Endothelial cell of umbilical vein (primary cell): ENCODE results near the gene SGMS2. TPM values are rescaled to one million over a fixed set of nuclear protein-coding genes. Genes with fewer than 3 reads are reported as not detected.
A peak's percentile ranks its signal among the peaks of the same experiment; 100 is the strongest.

Experiments
- BruUV-seq: library from RNA; stranded (reverse); fragments of 400-500 nt; replicated peaks from 2 replicates; lab custom pipeline; 2021; lab: Mats Ljungman, UMichigan
- CTCF ChIA-PET: fragments of 300-600, 350-600 bp; sonication (Branson Sonifier 250); formaldehyde crosslinking; loops from one replicate; lab custom pipeline; 2021; ENCODE audit warnings: antibody characterized with exemption, inconsistent platforms; lab: Charles Lee
- POLR2A ChIA-PET: fragments of 300-600, 350-600 bp; sonication (Branson Sonifier 250); formaldehyde crosslinking; loops from one replicate; lab custom pipeline; 2021; ENCODE audit warnings: antibody characterized with exemption, inconsistent platforms; lab: Charles Lee
- DNase-seq: peaks from one replicate; pipeline ENCODE4 v3.0.0-alpha.2; 2011; ENCODE audit warnings: low read depth, low spot score
- FAIRE-seq: peaks from 2 replicates; lab custom pipeline; 2011; peaks lifted over from hg19 to GRCh38; lab: Jason Lieb, UNC
- H2AFZ ChIP-seq: 2 replicates; pipeline ENCODE4 v1.6.0; 2012; ENCODE audit warnings: low read depth, low read length, control low read depth, inconsistent platforms
- H3K27ac ChIP-seq: 2 replicates; pipeline ENCODE4 v1.5.1; 2011; ENCODE audit warnings: low read depth, mild to moderate bottlenecking, control low read depth, low read length, moderate library complexity; ENCODE audit not compliant: insufficient read depth
- H3K27me3 ChIP-seq, 2 experiments: 2 replicates each; pipeline versions ENCODE4 v1.6.0 to v1.6.1; 2011; ENCODE audit warnings: low read length in 2 of 2, mixed read lengths in 1 of 2; ENCODE audit not compliant: control insufficient read depth in 2 of 2, insufficient read depth in 2 of 2
- H3K36me3 ChIP-seq, 2 experiments: 2 replicates in 1 of 2; 3 replicates in 1 of 2; pipeline ENCODE4 v1.5.1; 2011; ENCODE audit warnings: low read length in 2 of 2, mild to moderate bottlenecking in 1 of 2, moderate library complexity in 1 of 2; ENCODE audit not compliant: control insufficient read depth in 2 of 2, insufficient read depth in 2 of 2; ENCODE audit errors: extremely low read depth in 1 of 2
- H3K4me1 ChIP-seq: 3 replicates; pipeline ENCODE4 v1.5.1; 2011; ENCODE audit warnings: mild to moderate bottlenecking, low read length; ENCODE audit not compliant: control insufficient read depth, insufficient read depth; ENCODE audit errors: extremely low read depth
- H3K4me2 ChIP-seq: 2 replicates; pipeline ENCODE4 v1.6.1; 2011; ENCODE audit warnings: low read length, control low read depth, mixed read lengths; ENCODE audit not compliant: insufficient read depth
- H3K4me3 ChIP-seq, 3 experiments: fragments of 200-600 bp in 1 of 3; sonication (generic), shearing (Covaris generic) in 1 of 3; replicated peaks in 1 of 3; 2 replicates each; pipeline ENCODE4 v1.5.1; 2011 to 2016; ENCODE audit warnings: control low read depth in 3 of 3, low read length in 3 of 3, mild to moderate bottlenecking in 2 of 3, inconsistent platforms in 1 of 3, low read depth in 1 of 3, moderate library complexity in 1 of 3; ENCODE audit not compliant: insufficient read depth in 1 of 3
- H3K79me2 ChIP-seq: 2 replicates; pipeline ENCODE4 v1.6.0; 2012; ENCODE audit warnings: low read length, inconsistent platforms; ENCODE audit not compliant: control insufficient read depth, insufficient read depth
- H3K9ac ChIP-seq: replicated peaks from 2 replicates; pipeline ENCODE3; 2011; ENCODE audit warnings: low read length, control low read depth; ENCODE audit not compliant: insufficient read depth; ENCODE audit errors: extremely low read depth
- H3K9me1 ChIP-seq: replicated peaks from 3 replicates; pipeline ENCODE4 v1.6.0; 2011; ENCODE audit warnings: mild to moderate bottlenecking, low read length; ENCODE audit not compliant: control insufficient read depth, insufficient read depth; ENCODE audit errors: extremely low read depth
- H3K9me3 ChIP-seq: replicated peaks from 2 replicates; pipeline ENCODE4 v1.5.1; 2012; ENCODE audit warnings: low read length, inconsistent platforms; ENCODE audit not compliant: control insufficient read depth, insufficient read depth
- H4K20me1 ChIP-seq: replicated peaks from 2 replicates; pipeline ENCODE3; 2011; ENCODE audit warnings: mild to moderate bottlenecking, low read length; ENCODE audit not compliant: control insufficient read depth, insufficient read depth; ENCODE audit errors: extremely low read depth
- CTCF ChIP-seq, 2 donors: IDR thresholded peaks; 1 replicate in 1 of 2; 2 replicates in 1 of 2; pipeline ENCODE4 v1.5.1; 2011; ENCODE audit warnings: low read length in 2 of 2, mild to moderate bottlenecking in 2 of 2, moderate library complexity in 2 of 2, control low read depth in 1 of 2, inconsistent platforms in 1 of 2, low read depth in 1 of 2; ENCODE audit not compliant: insufficient read depth in 1 of 2; ENCODE audit errors: extremely low read depth in 1 of 2
- EZH2 ChIP-seq: IDR thresholded peaks from 2 replicates; pipeline ENCODE4 v1.6.1; 2012; ENCODE audit warnings: borderline replicate concordance, low read depth, mild to moderate bottlenecking, moderate library complexity, low read length, inconsistent platforms; ENCODE audit not compliant: severe bottlenecking
- FOS ChIP-seq: IDR thresholded peaks from 2 replicates; pipeline ENCODE4 v1.6.1; 2011; ENCODE audit warnings: mild to moderate bottlenecking, low read length, moderate library complexity, borderline replicate concordance; ENCODE audit not compliant: insufficient read depth
- GATA2 ChIP-seq: IDR thresholded peaks from 2 replicates; pipeline ENCODE4 v1.7.0; 2011; ENCODE audit warnings: low read depth, mild to moderate bottlenecking, moderate library complexity, mixed read lengths, low read length; ENCODE audit not compliant: insufficient read length, insufficient read depth
- JUN ChIP-seq: IDR thresholded peaks from 2 replicates; pipeline ENCODE4 v1.6.1; 2011; ENCODE audit warnings: borderline replicate concordance, low read depth; ENCODE audit not compliant: insufficient read length, insufficient read depth
- MAX ChIP-seq: IDR thresholded peaks from 2 replicates; pipeline ENCODE4 v1.6.1; 2011; ENCODE audit not compliant: insufficient read depth, insufficient read length
- MYC ChIP-seq: IDR thresholded peaks from one replicate; pipeline ENCODE4 v1.6.1; 2011; ENCODE audit warnings: mild to moderate bottlenecking, low read depth, low read length
- POLR2A ChIP-seq: IDR thresholded peaks from 2 replicates; pipeline ENCODE4 v1.6.1; 2012; ENCODE audit warnings: low read depth, mild to moderate bottlenecking, control low read depth, low read length
- POLR2AphosphoS5 ChIP-seq: IDR thresholded peaks from 2 replicates; pipeline ENCODE4 v1.6.1; 2012; ENCODE audit warnings: low read depth, mild to moderate bottlenecking, control low read depth, low read length, moderate library complexity; ENCODE audit not compliant: insufficient read depth
- dilution Hi-C: fragments of 300-500 bp; cut with MboI; formaldehyde crosslinking; loops from one replicate; pipeline ENCODE4 v1.15.0; 2019; ENCODE audit warnings: low sequenced_read_pairs; ENCODE audit not compliant: extremely low pct_ligation_motif_present
- intact Hi-C: fragments of 100-400 bp; cut with micrococcal nuclease; formaldehyde crosslinking; loops from one replicate; pipeline ENCODE4 v1.10.0; 2022
- polyA plus RNA-seq, 4 experiments: library from polyadenylated mRNA; depleted of rRNA in 3 of 4; stranded (reverse) in 3 of 4; unstranded in 1 of 4; fragments of >200 nt; gene quantifications; 2 replicates each; pipeline versions ENCODE4 v1.2.1 to v1.2.3, GENCODE V29; 2011 to 2012; ENCODE audit warnings: missing spikeins in 1 of 4
- total RNA-seq: library from RNA; stranded (reverse); gene quantifications from 2 replicates; pipeline ENCODE4 v1.2.3, GENCODE V29; 2021

Gene SGMS2
- total and polyA plus RNA-seq, 2 donors (not counting 3 experiments of a cell fraction or from before 2014, with no cell fraction given): 33.0 to 33.2 TPM

- Histone ChIP-seq H3K4me1 (peaks cover 27% of the 10 kb centered on the region), H3K9ac (peak overlapping the region; percentile 30), H4K20me1 (no peaks in the 10 kb centered on the region), H2AFZ (no peak overlapping the region), H3K4me2 (peak overlapping the region; percentile 37), H3K9me3 (no peaks in the 10 kb centered on the region), H3K36me3 (no peaks in the 10 kb centered on the region), H3K27ac (peak overlapping the region; percentile 79), H3K27me3 (no peaks in the 10 kb centered on the region), H3K79me2 (no peaks in the 10 kb centered on the region), H3K4me3 (no peak overlapping the region), H3K9me1 (no peaks in the 10 kb centered on the region)
- BruUV-seq: no TSS peak
- POLR2A ChIA-PET: interaction anchor here (1.4 kb wide), 1 partner anchor 39 kb away, joined by 3 read pairs; the partner anchor contains the start of gene SGMS2
- intact Hi-C loops (loop anchor here (1.0 to 2.0 kb wide), 2 partner anchors 33 to 49 kb away; no protein-coding TSS in a partner anchor), dilution Hi-C loops (no loop called here)
- DNase-seq: no peak
- FAIRE-seq: no peak
- TF ChIP-seq POLR2A: no peak
- TF ChIP-seq MAX: no peak
- TF ChIP-seq POLR2AphosphoS5: no peak
- no peak for TF ChIP-seq EZH2
- TF ChIP-seq CTCF (IDR thresholded peaks at IDR 0.05; ENCODE audit: extremely low read depth in 1 of 2, insufficient read depth in 1 of 2, low read depth in 1 of 2, low read length in 2 of 2): no peak
- TF ChIP-seq JUN: no peak
- TF ChIP-seq GATA2: no peak
- no peak for TF ChIP-seq FOS
- no peak for TF ChIP-seq MYC
- CTCF ChIA-PET: interaction anchor here (0.7 to 1.8 kb wide), 6 partner anchors 9 to 103 kb away, joined by 3 to 8 read pairs (median 4); no protein-coding TSS in a partner anchor
Observed at GRCh38 chr4:107863416-107863815, 38.7 kb downstream of the SGMS2 start.
